Measurements from ENCODE around the gene BEX1. TPM values are rescaled to one million over a fixed set of nuclear protein-coding genes. Genes with fewer than 3 reads are reported as not detected.

The BEX1 gene
- total RNA-seq, 1 donor from 2014 or later: 0.51 TPM

Other genes with a start within 250 kb of the BEX1 start
- gene RAB40AL, start 126.9 kb downstream of the BEX1 start, total RNA-seq: not detected
- not detected for gene NXF3, start 29.0 kb upstream of the BEX1 start, total RNA-seq
- gene BEX4, start 150.9 kb upstream of the BEX1 start, total RNA-seq: 24.9 TPM
- gene TCEAL8, start 191.0 kb upstream of the BEX1 start, total RNA-seq: 133 TPM
- 0.82 TPM for gene TCEAL5, start 212.6 kb upstream of the BEX1 start, total RNA-seq
- 35.9 TPM for gene BEX2, start 246.8 kb upstream of the BEX1 start, total RNA-seq